ENCODE results near the gene SNRPA. TPM values are rescaled to one million over a fixed set of nuclear protein-coding genes. Genes with fewer than 3 reads are reported as not detected.

SNRPA gene
- total RNA-seq, 2 donors from 2014 or later = 40.4 to 107 TPM

DNA sequence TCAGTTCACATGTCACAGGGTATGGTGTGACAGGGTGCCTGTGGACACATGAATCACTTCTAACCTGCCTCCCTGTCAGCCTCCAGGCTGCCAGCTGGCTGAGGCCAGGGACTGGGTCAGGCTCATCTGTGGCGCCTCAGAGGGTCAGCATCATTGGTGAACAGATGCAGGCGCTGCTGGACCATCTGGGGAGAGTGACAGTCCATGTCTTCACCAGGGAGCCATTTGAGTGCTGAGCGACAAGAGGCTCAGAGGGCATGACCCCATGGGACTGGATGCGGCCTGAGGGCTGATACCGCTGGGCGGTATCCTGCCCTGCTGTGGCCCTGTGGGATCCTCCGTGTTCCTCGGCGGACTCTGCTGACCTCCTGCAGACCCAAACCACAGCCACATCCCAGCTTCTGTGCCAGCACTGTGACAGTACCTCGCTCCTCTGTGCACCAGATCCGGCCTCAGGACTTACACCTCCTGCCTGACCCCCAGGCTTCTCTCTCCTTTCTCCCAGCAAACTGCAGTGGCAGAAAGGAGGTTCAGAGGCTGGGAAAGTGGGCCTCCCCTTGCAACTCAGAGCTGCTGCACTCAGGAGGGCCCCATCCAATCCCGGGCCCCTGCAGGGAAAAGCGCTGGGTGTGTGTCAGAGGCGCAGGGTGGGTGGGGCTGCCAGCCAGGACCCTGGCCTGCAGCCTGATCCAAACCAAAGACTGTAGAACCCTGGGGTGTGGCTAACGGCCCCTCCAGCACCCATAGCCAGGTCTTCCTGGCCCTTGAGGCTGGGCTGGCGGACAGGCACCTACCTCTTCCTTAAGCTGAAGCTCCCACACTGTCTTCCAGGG is 10.9 kb upstream of the SNRPA start:
- Histone ChIP-seq H3K27ac (peak overlapping the region; percentile 37 to 65), H3K4me1 (ENCODE audit: control insufficient read depth in 1 of 2, low read depth in 2 of 2) (peaks cover 0 to 20% of the 10 kb centered on the region in 2 donors), H3K27me3 (replicated peaks; ENCODE audit: insufficient read depth) (no peaks in the 10 kb centered on the region), H3K36me3 (peaks cover 38% of the 10 kb centered on the region), H3K4me3 (no peak overlapping the region), H3K9me3 (no peaks in the 10 kb centered on the region)
- ATAC-seq (ENCODE audit: insufficient number of reproducible peaks, low FRiP score, low read depth) (no peak), DNase-seq (ENCODE audit: low spot score) (no peak)
- TF ChIP-seq, protein P1, sequence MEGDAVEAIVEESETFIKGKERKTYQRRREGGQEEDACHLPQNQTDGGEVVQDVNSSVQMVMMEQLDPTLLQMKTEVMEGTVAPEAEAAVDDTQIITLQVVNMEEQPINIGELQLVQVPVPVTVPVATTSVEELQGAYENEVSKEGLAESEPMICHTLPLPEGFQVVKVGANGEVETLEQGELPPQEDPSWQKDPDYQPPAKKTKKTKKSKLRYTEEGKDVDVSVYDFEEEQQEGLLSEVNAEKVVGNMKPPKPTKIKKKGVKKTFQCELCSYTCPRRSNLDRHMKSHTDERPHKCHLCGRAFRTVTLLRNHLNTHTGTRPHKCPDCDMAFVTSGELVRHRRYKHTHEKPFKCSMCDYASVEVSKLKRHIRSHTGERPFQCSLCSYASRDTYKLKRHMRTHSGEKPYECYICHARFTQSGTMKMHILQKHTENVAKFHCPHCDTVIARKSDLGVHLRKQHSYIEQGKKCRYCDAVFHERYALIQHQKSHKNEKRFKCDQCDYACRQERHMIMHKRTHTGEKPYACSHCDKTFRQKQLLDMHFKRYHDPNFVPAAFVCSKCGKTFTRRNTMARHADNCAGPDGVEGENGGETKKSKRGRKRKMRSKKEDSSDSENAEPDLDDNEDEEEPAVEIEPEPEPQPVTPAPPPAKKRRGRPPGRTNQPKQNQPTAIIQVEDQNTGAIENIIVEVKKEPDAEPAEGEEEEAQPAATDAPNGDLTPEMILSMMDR (IDR thresholded peaks at IDR 0.05) = no peak

DNA sequence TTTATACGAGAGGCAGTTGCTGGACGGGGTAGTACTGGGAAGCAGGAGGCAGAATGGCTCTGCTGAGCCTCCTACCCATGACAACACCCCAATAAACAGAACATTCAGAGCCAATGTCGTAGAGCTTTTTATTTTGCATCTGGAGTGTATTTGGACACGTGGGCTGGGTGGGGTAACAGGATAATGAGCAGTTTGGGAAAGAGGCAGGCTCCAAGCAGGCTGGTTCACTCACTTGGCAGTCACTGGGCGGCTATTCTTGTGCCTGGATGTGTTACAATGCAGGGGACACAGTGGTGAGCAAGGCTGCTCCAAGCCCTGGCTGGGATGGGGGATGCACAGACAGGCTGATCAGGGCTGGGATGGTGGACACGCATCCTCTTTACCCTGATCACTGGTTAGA is 10.3 kb upstream of the SNRPA start:
- Histone ChIP-seq H3K27ac (peak overlapping the region; percentile 37 to 65), H3K4me3 (no peak overlapping the region), H3K27me3 (replicated peaks; ENCODE audit: insufficient read depth) (no peaks in the 10 kb centered on the region), H3K36me3 (peaks cover 31% of the 10 kb centered on the region), H3K4me1 (ENCODE audit: control insufficient read depth in 1 of 2, low read depth in 2 of 2) (peaks cover 0 to 26% of the 10 kb centered on the region in 2 donors), H3K9me3 (no peaks in the 10 kb centered on the region)
- DNase-seq (ENCODE audit: low spot score) (peak; percentile 44), ATAC-seq (ENCODE audit: insufficient number of reproducible peaks, low FRiP score, low read depth) (no peak)
- TF ChIP-seq, protein P1 (IDR thresholded peaks at IDR 0.05) = no peak

DNA sequence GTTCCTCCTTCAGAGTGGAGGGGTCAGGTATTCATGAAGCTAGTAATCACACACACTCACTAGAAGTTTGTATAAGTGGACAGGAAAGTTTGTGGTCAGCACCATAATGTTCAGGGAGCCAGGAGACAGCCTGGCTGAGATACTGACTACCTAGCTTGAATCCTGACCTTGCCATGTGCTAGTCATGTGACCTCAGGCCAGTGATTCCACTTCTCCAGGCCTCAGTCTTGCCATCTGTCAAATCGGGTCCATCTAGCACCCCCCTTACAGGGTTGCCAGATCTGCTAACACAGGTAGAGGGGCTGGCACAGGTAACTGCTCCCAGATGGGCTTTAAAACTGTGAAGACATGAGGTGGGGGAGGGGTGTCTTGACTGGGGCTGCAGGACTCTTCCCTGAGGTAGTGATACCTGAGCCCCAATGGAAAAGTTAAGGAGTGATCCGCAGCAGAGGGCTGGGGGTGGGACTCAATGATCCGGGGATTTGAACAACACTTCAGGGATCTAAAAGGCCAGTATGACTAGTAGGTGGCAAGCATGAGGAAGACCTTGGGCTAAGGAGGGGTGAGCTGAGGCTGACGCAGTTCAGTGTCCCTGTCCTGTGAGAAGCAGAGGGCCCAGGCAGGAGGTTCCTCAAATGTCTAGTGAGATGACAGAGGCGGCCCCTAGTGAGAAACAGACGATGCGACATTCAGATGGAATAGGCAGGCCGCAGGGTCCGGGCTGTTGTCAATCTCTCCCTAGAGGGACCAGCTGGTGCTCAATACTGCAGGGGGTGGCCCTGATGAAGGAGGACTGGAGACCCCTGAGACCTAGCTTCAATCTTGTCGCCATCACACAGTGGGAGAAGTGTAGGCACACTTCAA is 9.2 kb upstream of the SNRPA start:
- Histone ChIP-seq H3K4me1 (ENCODE audit: control insufficient read depth in 1 of 2, low read depth in 2 of 2) (peaks cover 0 to 29% of the 10 kb centered on the region in 2 donors), H3K27ac (peak overlapping the region; percentile 10 to 65), H3K4me3 (no peak overlapping the region), H3K36me3 (peaks cover 22% of the 10 kb centered on the region), H3K9me3 (no peaks in the 10 kb centered on the region), H3K27me3 (replicated peaks; ENCODE audit: insufficient read depth) (no peaks in the 10 kb centered on the region)
- TF ChIP-seq, protein P1 (IDR thresholded peaks at IDR 0.05) = no peak
- ATAC-seq (ENCODE audit: insufficient number of reproducible peaks, low FRiP score, low read depth) (no peak), DNase-seq (ENCODE audit: low spot score) (no peak)

DNA sequence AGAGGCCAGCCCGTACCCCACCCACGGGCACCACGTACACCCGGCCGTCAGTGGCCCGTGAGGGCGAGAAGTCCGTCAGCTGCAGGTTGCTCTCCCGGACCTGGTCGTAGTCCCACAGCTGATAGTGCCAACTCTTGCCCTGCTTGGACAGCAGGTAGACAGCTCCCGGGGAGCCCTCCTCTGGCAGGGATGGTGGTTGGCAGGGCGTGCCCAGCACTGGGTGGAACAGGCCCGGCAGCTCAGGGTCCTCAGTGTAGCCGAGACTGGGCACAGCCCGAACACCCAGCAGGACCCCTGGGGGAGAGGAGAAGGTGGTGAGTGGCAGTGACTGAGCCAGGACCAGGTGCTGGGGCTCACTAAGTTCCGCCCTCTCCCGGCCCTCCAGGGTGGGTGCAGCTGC is 8.5 kb upstream of the SNRPA start:
- Histone ChIP-seq H3K4me1 (ENCODE audit: control insufficient read depth in 1 of 2, low read depth in 2 of 2) (peaks cover 0 to 29% of the 10 kb centered on the region in 2 donors), H3K9me3 (no peaks in the 10 kb centered on the region), H3K4me3 (no peak overlapping the region), H3K27me3 (replicated peaks; ENCODE audit: insufficient read depth) (no peaks in the 10 kb centered on the region), H3K27ac (no peak overlapping the region), H3K36me3 (peaks cover 15% of the 10 kb centered on the region)
- TF ChIP-seq, protein P1 (IDR thresholded peaks at IDR 0.05) = no peak
- no peak for DNase-seq (ENCODE audit: low spot score)
- ATAC-seq (ENCODE audit: insufficient number of reproducible peaks, low FRiP score, low read depth) = no peak

DNA sequence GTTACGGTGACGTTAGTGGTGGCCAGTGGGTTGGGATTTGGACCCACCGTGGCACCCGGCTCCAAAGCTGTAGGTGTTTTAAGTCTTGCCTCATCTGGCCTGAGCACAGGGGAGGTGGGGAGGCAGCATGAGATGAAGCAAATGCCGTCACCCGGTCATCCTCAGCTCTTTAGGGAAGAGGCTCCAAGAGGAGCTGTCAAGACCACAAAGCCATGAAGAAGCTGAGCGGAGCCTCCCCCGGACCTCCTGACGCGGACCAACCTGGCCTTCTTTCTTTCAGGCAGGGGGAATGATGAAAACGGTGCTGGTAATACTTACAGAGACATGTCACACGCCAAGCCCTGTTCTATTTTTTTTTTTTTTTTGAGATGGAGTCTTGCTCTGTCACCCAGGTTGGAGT is 8.1 kb upstream of the SNRPA start:
- TF ChIP-seq, protein P1 (IDR thresholded peaks at IDR 0.05) = no peak
- H3K4me3 ChIP-seq = no peak overlapping the region
- DNase-seq (ENCODE audit: low spot score) (no peak), ATAC-seq (ENCODE audit: insufficient number of reproducible peaks, low FRiP score, low read depth) (no peak)
- no peak overlapping the region for H3K27ac ChIP-seq
- no peaks in the 10 kb centered on the region for H3K27me3 ChIP-seq (replicated peaks; ENCODE audit: insufficient read depth)
- peaks cover 12% of the 10 kb centered on the region for H3K36me3 ChIP-seq
- H3K4me1 ChIP-seq (ENCODE audit: control insufficient read depth in 1 of 2, low read depth in 2 of 2) = peaks cover 0 to 29% of the 10 kb centered on the region in 2 donors
- no peaks in the 10 kb centered on the region for H3K9me3 ChIP-seq

All from thoracic aorta (tissue), 2 donors.